GM15510 (cell line): Measurements from ENCODE around the gene TMEM120B.

ENCODE experiments used
- POLR2A ChIP-seq: IDR thresholded peaks from 3 replicates; pipeline ENCODE4 v1.6.1; 2011; ENCODE audit warnings: borderline replicate concordance; ENCODE audit not compliant: insufficient read length; ENCODE audit errors: extremely low read depth

Gene TMEM120B

GRCh38 chr12:121810234-121810817, 97.8 kb downstream of the TMEM120B start:
- TF ChIP-seq POLR2A, result no peak

- no peak for TF ChIP-seq POLR2A
These were observed 98.4 kb downstream of the TMEM120B start for GRCh38 chr12:121810833-121811433.

- TF ChIP-seq POLR2A, result no peak
These were observed 99.1 kb downstream of the TMEM120B start for GRCh38 chr12:121811434-121812319.

GRCh38 chr12:121812320-121812871, 99.8 kb downstream of the TMEM120B start:
- TF ChIP-seq POLR2A, result no peak

GRCh38 chr12:121812921-121813896, 100.7 kb downstream of the TMEM120B start:
- TF ChIP-seq POLR2A, result no peak

- TF ChIP-seq POLR2A, result no peak
These were observed 101.4 kb downstream of the TMEM120B start for GRCh38 chr12:121813951-121814350.

GRCh38 chr12:121814429-121815119, 102.0 kb downstream of the TMEM120B start:
- no peak for TF ChIP-seq POLR2A

- TF ChIP-seq POLR2A, result no peak
These were observed 102.7 kb downstream of the TMEM120B start for GRCh38 chr12:121815263-121815662.

GRCh38 chr12:121816925-121817647, 104.5 kb downstream of the TMEM120B start:
- TF ChIP-seq POLR2A, result no peak

GRCh38 chr12:121817648-121818043, 105.1 kb downstream of the TMEM120B start:
- TF ChIP-seq POLR2A, result no peak

GRCh38 chr12:121819212-121819949, 106.8 kb downstream of the TMEM120B start:
- TF ChIP-seq POLR2A, result no peak

GRCh38 chr12:121820056-121820455, 107.5 kb downstream of the TMEM120B start:
- TF ChIP-seq POLR2A, result no peak

GRCh38 chr12:121822393-121823100, 110.0 kb downstream of the TMEM120B start:
- TF ChIP-seq POLR2A, result no peak
